WTC11 (cell line): ENCODE measurements around the gene RANBP3.

Experiments used
- CREB1 ChIP-seq: sonication (generic); formaldehyde crosslinking; IDR thresholded peaks from 2 replicates; pipeline ENCODE4 v1.8.0; 2023; ENCODE audit warnings: mild to moderate bottlenecking, missing genetic modification reagents
- FOXJ3 ChIP-seq: sonication (generic); formaldehyde crosslinking; IDR thresholded peaks from 2 replicates; pipeline ENCODE4 v1.9.0; 2021; ENCODE audit warnings: missing genetic modification reagents, mild to moderate bottlenecking, borderline replicate concordance
- MXD4 ChIP-seq: fragments of 250-450 bp; sonication (Bioruptor Pico); IDR thresholded peaks from 2 replicates; pipeline ENCODE4 v1.8.0; 2021; ENCODE audit warnings: mild to moderate bottlenecking, moderate library complexity, borderline replicate concordance
- TF ChIP-seq, protein P1 (sequence below): fragments of 250-450 bp; sonication (Bioruptor Pico); IDR thresholded peaks from 2 replicates; pipeline ENCODE4 v2.1.2; 2022; ENCODE audit warnings: mild to moderate bottlenecking, moderate library complexity
- TF ChIP-seq, protein P2 (sequence below): fragments of 200-600 bp; IDR thresholded peaks from 2 replicates; pipeline ENCODE4 v1.8.0; 2022; ENCODE audit warnings: antibody characterized with exemption
- TF ChIP-seq, protein P3 (sequence below): sonication (generic); formaldehyde crosslinking; IDR thresholded peaks from 2 replicates; pipeline ENCODE4 v1.8.1; 2022; ENCODE audit warnings: low read depth, missing genetic modification reagents, borderline replicate concordance
- TF ChIP-seq, protein P4 (sequence below): fragments of 250-450 bp; sonication (Bioruptor Pico); IDR thresholded peaks from 2 replicates; pipeline ENCODE4 v1.9.0; 2021; ENCODE audit warnings: mild to moderate bottlenecking

DNA sequence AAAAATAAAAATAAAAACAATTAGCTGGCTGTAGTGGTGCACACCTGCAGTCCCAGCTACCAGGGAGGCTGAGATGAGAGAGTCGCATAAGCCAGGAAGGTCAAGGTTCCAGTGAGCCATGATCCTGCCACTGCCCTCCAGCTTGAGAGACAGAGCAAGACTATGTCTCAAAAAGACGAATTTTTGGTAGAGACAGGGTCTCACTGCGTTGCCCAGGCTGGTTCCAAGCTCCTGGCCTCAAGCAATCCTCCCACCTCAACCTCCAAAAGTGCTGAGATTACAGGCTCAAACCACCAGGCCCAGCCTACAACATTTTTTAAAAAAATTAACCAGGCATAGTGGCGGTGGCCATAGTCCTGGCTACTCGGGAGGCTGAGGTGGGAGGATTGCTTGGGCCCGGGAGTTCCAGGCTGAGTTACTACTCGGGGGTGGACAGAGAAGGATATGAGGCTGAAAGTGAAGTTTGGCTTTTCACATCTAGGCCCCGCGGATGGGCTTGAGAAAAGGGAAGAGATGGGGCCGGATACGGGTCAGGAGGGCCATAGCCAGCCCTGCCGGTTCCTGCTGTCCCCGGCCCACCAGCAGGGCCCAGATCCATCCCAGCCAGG is 84.5 kb downstream of the RANBP3 start:
- TF ChIP-seq, protein P1, sequence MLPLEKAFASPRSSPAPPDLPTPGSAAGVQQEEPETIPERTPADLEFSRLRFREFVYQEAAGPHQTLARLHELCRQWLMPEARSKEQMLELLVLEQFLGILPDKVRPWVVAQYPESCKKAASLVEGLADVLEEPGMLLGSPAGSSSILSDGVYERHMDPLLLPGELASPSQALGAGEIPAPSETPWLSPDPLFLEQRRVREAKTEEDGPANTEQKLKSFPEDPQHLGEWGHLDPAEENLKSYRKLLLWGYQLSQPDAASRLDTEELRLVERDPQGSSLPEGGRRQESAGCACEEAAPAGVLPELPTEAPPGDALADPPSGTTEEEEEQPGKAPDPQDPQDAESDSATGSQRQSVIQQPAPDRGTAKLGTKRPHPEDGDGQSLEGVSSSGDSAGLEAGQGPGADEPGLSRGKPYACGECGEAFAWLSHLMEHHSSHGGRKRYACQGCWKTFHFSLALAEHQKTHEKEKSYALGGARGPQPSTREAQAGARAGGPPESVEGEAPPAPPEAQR (CRISPR knock-in tag) = no peak
- TF ChIP-seq MXD4 (CRISPR knock-in tag) = no peak
- no peak for TF ChIP-seq CREB1 (CRISPR knock-in tag)
- TF ChIP-seq, protein P2, sequence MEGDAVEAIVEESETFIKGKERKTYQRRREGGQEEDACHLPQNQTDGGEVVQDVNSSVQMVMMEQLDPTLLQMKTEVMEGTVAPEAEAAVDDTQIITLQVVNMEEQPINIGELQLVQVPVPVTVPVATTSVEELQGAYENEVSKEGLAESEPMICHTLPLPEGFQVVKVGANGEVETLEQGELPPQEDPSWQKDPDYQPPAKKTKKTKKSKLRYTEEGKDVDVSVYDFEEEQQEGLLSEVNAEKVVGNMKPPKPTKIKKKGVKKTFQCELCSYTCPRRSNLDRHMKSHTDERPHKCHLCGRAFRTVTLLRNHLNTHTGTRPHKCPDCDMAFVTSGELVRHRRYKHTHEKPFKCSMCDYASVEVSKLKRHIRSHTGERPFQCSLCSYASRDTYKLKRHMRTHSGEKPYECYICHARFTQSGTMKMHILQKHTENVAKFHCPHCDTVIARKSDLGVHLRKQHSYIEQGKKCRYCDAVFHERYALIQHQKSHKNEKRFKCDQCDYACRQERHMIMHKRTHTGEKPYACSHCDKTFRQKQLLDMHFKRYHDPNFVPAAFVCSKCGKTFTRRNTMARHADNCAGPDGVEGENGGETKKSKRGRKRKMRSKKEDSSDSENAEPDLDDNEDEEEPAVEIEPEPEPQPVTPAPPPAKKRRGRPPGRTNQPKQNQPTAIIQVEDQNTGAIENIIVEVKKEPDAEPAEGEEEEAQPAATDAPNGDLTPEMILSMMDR = no peak
- TF ChIP-seq FOXJ3 (CRISPR knock-in tag) = no peak
- TF ChIP-seq, protein P3, sequence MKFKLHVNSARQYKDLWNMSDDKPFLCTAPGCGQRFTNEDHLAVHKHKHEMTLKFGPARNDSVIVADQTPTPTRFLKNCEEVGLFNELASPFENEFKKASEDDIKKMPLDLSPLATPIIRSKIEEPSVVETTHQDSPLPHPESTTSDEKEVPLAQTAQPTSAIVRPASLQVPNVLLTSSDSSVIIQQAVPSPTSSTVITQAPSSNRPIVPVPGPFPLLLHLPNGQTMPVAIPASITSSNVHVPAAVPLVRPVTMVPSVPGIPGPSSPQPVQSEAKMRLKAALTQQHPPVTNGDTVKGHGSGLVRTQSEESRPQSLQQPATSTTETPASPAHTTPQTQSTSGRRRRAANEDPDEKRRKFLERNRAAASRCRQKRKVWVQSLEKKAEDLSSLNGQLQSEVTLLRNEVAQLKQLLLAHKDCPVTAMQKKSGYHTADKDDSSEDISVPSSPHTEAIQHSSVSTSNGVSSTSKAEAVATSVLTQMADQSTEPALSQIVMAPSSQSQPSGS (CRISPR knock-in tag) = no peak
- TF ChIP-seq, protein P4, sequence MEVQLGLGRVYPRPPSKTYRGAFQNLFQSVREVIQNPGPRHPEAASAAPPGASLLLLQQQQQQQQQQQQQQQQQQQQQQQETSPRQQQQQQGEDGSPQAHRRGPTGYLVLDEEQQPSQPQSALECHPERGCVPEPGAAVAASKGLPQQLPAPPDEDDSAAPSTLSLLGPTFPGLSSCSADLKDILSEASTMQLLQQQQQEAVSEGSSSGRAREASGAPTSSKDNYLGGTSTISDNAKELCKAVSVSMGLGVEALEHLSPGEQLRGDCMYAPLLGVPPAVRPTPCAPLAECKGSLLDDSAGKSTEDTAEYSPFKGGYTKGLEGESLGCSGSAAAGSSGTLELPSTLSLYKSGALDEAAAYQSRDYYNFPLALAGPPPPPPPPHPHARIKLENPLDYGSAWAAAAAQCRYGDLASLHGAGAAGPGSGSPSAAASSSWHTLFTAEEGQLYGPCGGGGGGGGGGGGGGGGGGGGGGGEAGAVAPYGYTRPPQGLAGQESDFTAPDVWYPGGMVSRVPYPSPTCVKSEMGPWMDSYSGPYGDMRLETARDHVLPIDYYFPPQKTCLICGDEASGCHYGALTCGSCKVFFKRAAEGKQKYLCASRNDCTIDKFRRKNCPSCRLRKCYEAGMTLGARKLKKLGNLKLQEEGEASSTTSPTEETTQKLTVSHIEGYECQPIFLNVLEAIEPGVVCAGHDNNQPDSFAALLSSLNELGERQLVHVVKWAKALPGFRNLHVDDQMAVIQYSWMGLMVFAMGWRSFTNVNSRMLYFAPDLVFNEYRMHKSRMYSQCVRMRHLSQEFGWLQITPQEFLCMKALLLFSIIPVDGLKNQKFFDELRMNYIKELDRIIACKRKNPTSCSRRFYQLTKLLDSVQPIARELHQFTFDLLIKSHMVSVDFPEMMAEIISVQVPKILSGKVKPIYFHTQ (CRISPR knock-in tag) = no peak
